IMR-90 (cell line): ENCODE results near the gene ENAH. TPM values are rescaled to one million over a fixed set of nuclear protein-coding genes. Genes with fewer than 3 reads are reported as not detected.

Source experiments
- ATAC-seq: fragments of 200-7000 bp; cut with Tn5 transposase; 2 replicates; pipeline ENCODE4 v1.9.1; 2020; ENCODE audit warnings: low read depth, mild to moderate bottlenecking, moderate library complexity
- BruUV-seq: library from RNA; stranded (reverse); fragments of 400-500 nt; replicated peaks from 2 replicates; lab custom pipeline; 2021; lab: Mats Ljungman, UMichigan
- CTCF ChIA-PET: fragments of 300-600 bp; formaldehyde crosslinking; extraction: SDS; loops from one replicate; lab custom pipeline; 2021; ENCODE audit warnings: antibody characterized with exemption; lab: Yijun Ruan, JAX
- POLR2A ChIA-PET: fragments of 300-600 bp; sonication (Branson Sonifier 250); formaldehyde crosslinking; loops from one replicate; lab custom pipeline; 2022; ENCODE audit warnings: antibody characterized with exemption; ENCODE audit not compliant: unreplicated experiment; lab: Charles Lee
- DNase-seq: peaks from one replicate; pipeline ENCODE4 v3.0.0; 2013
- H2AFZ ChIP-seq: replicated peaks from 2 replicates; pipeline ENCODE3; 2013; ENCODE audit warnings: low read length, mild to moderate bottlenecking; ENCODE audit not compliant: poor library complexity
- H2AK5ac ChIP-seq: 2 replicates; pipeline ENCODE4 v1.6.1; 2013; ENCODE audit warnings: low read depth, low read length, inconsistent platforms
- H2AK9ac ChIP-seq: replicated peaks from 2 replicates; pipeline ENCODE3; 2013; ENCODE audit warnings: mild to moderate bottlenecking, low read depth, low read length, moderate library complexity; ENCODE audit not compliant: poor library complexity
- H2BK120ac ChIP-seq: 2 replicates; pipeline ENCODE4 v1.6.1; 2013; ENCODE audit warnings: low read depth, low read length, inconsistent platforms
- H2BK15ac ChIP-seq: 3 replicates; pipeline ENCODE4 v1.6.1; 2013; ENCODE audit warnings: low read depth, low read length, inconsistent platforms
- H2BK20ac ChIP-seq: 2 replicates; pipeline ENCODE4 v1.6.1; 2013; ENCODE audit warnings: low read depth, mild to moderate bottlenecking, inconsistent platforms, low read length, moderate library complexity
- H2BK5ac ChIP-seq: 2 replicates; pipeline ENCODE4 v1.6.1; 2013; ENCODE audit warnings: mild to moderate bottlenecking, low read depth, low read length, inconsistent platforms; ENCODE audit not compliant: poor library complexity, severe bottlenecking
- H3K14ac ChIP-seq: replicated peaks from 2 replicates; pipeline ENCODE4 v1.6.1; 2013; ENCODE audit warnings: low read depth, low read length, inconsistent platforms
- H3K18ac ChIP-seq: 2 replicates; pipeline ENCODE4 v1.6.1; 2013; ENCODE audit warnings: low read depth, low read length, control low read depth
- H3K23ac ChIP-seq: 2 replicates; pipeline ENCODE4 v1.6.1; 2013; ENCODE audit warnings: low read depth, low read length, inconsistent platforms
- H3K27ac ChIP-seq: 2 replicates; pipeline ENCODE4 v1.5.1; 2013; ENCODE audit warnings: mild to moderate bottlenecking, control low read depth, low read length; ENCODE audit not compliant: insufficient read depth
- H3K27me3 ChIP-seq: 2 replicates; pipeline ENCODE4 v1.6.1; 2013; ENCODE audit warnings: low read length; ENCODE audit not compliant: control insufficient read depth, insufficient read depth
- H3K36me3 ChIP-seq: 2 replicates; pipeline ENCODE4 v1.6.1; 2013; ENCODE audit warnings: low read length, mixed read lengths; ENCODE audit not compliant: control insufficient read depth, insufficient read depth
- H3K4ac ChIP-seq: 2 replicates; pipeline ENCODE4 v1.6.1; 2013; ENCODE audit warnings: low read depth, low read length, inconsistent platforms
- H3K4me1 ChIP-seq: 2 replicates; pipeline ENCODE4 v1.6.1; 2013; ENCODE audit warnings: low read length, mixed read lengths; ENCODE audit not compliant: control insufficient read depth, insufficient read depth
- H3K4me2 ChIP-seq: 2 replicates; pipeline ENCODE4 v1.6.1; 2013; ENCODE audit warnings: low read depth, mild to moderate bottlenecking, control low read depth, low read length, moderate library complexity
- H3K4me3 ChIP-seq: 2 replicates; pipeline ENCODE4 v1.5.1; 2013; ENCODE audit warnings: low read depth, mild to moderate bottlenecking, control low read depth, low read length, moderate library complexity; ENCODE audit not compliant: insufficient read depth
- H3K56ac ChIP-seq: 2 replicates; pipeline ENCODE4 v1.6.1; 2013; ENCODE audit warnings: low read length, inconsistent platforms; ENCODE audit not compliant: insufficient read depth; ENCODE audit errors: extremely low read depth
- H3K79me1 ChIP-seq, 2 experiments: 2 replicates each; pipeline ENCODE4 v1.6.1; 2013; ENCODE audit warnings: low read length in 2 of 2, inconsistent platforms in 1 of 2, low read depth in 1 of 2
- H3K9ac ChIP-seq: 2 replicates; pipeline ENCODE4 v1.6.1; 2013; ENCODE audit warnings: low read depth, low read length, control low read depth
- H3K9me1 ChIP-seq: 2 replicates; pipeline ENCODE4 v1.6.1; 2013; ENCODE audit warnings: low read length, inconsistent platforms; ENCODE audit not compliant: insufficient read depth
- H3K9me3 ChIP-seq: 2 replicates; pipeline ENCODE4 v1.6.1; 2013; ENCODE audit warnings: low read length; ENCODE audit not compliant: control insufficient read depth, insufficient read depth
- H4K20me1 ChIP-seq: 2 replicates; pipeline ENCODE4 v1.6.1; 2013; ENCODE audit warnings: low read length, inconsistent platforms; ENCODE audit not compliant: insufficient read depth
- H4K5ac ChIP-seq: 2 replicates; pipeline ENCODE4 v1.6.1; 2013; ENCODE audit warnings: mild to moderate bottlenecking, low read depth, low read length, control low read depth
- H4K8ac ChIP-seq, 2 experiments: 2 replicates each; pipeline ENCODE4 v1.6.1; 2013; ENCODE audit warnings: low read depth in 2 of 2, low read length in 2 of 2, control low read depth in 1 of 2, inconsistent platforms in 1 of 2
- H4K91ac ChIP-seq: 2 replicates; pipeline ENCODE4 v1.6.1; 2013; ENCODE audit warnings: low read depth, low read length, inconsistent platforms; ENCODE audit not compliant: insufficient read depth
- BHLHE40 ChIP-seq: fragments of 150-350 bp; IDR thresholded peaks from 2 replicates; pipeline ENCODE4 v1.6.1; 2016; ENCODE audit warnings: mild to moderate bottlenecking, low read depth, low read length
- CTCF ChIP-seq: conservative IDR thresholded peaks from 2 replicates; pipeline ENCODE4 v1.5.1; 2012; ENCODE audit warnings: mild to moderate bottlenecking, low read depth, low read length, improper control_type of control experiment
- MXI1 ChIP-seq: IDR thresholded peaks from 2 replicates; pipeline ENCODE4 v1.6.1; 2012; ENCODE audit warnings: low read depth, mild to moderate bottlenecking, low read length, moderate library complexity, borderline replicate concordance
- RCOR1 ChIP-seq: IDR thresholded peaks from 2 replicates; pipeline ENCODE4 v1.6.1; 2012; ENCODE audit warnings: mild to moderate bottlenecking, low read length, improper control_type of control experiment; ENCODE audit not compliant: insufficient replicate concordance
- SMC3 ChIP-seq: fragments of 150-350 bp; IDR thresholded peaks from 2 replicates; pipeline ENCODE4 v1.6.1; 2016; ENCODE audit warnings: low read depth, mild to moderate bottlenecking, antibody characterized with exemption, low read length, moderate library complexity
- WGBS, 2 experiments: methylation state at CpG; one replicate each; pipeline versions ENCODE4 v1.1.5 to v1.1.7; 2013; ENCODE audit warnings: missing lambda C conversion rate in 2 of 2; ENCODE audit not compliant: insufficient read length in 1 of 2; ENCODE audit errors: extremely low coverage in 2 of 2; 5-methylcytosine and 5-hydroxymethylcytosine counted together
- dilution Hi-C: fragments of 300-500 bp; cut with HindIII; formaldehyde crosslinking; loops from one replicate; pipeline ENCODE4 v1.14.3; 2018; ENCODE audit warnings: low sequenced_read_pairs; ENCODE audit not compliant: unreplicated experiment
- in situ Hi-C: fragments of 300-500 bp; cut with MboI; formaldehyde crosslinking; loops from 3 replicates; pipeline ENCODE4 v1.14.3; 2019; ENCODE audit warnings: low sequenced_read_pairs, inconsistent platforms, mixed read lengths
- intact Hi-C: fragments of 100-400 bp; cut with micrococcal nuclease; formaldehyde crosslinking; loops from 2 replicates; pipeline ENCODE4 v1.10.0; 2022
- polyA plus RNA-seq, 3 experiments: library from polyadenylated mRNA; depleted of rRNA; stranded (reverse); fragments of >200 nt; gene quantifications; 2 replicates each; pipeline ENCODE4 v1.2.3, GENCODE V29; 2012; ENCODE audit warnings: low replicate concordance in 1 of 3
- total RNA-seq: library from RNA; depleted of rRNA; stranded (reverse); fragments of >200 nt; gene quantifications from 2 replicates; pipeline ENCODE4 v1.2.3, GENCODE V29; 2012

Gene ENAH
- total and polyA plus RNA-seq, 2 of the 4 experiments (the other 2 are of a cell fraction): 61.3 to 86.9 TPM

DNA sequence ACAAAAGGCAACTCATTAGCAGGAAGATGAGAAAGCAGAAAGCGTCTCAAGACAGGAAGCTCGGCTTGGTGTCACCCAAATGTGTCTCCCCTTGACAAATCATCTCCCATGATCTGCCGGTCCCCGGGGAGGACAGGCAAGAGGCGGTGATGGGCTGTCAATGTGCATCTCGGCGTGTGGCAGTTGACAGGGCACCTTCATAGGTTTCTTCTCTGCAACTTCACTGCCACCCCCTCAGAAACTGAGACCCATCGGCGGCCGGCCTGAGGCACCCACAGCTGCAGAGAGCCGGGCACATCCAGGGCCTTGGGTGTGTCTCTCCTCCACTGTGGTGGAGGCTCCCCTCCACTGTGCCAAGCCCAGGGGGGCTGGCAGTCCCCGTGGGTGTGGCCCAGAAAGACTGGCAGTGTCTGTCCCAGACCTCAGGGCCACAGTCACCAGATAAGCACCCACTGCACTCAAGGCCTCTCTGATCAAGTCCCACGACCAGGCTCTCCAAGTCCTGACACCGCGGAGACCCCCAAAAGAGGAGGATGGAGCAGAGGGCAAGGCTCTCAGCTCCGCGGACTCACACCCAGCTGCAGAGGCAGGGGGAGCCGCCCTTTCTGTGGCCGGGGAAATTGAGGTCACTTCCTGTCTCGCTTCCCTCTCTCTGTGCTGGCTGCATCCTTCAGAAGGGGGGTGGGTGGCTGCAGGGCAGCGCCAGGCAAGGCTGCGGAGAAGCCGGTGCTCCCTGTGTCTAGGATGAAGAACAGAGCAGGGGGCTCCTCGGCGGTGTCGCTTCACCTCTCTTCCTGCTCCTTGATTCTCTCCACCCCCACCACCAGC, 185.5 kb downstream of the ENAH start (continued):
- TF ChIP-seq MXI1 (no peak), BHLHE40 (no peak)

GRCh38 chr1:225466848-225467192, 186.1 kb downstream of the ENAH start:
- intact Hi-C loops (no loop called here), in situ Hi-C loops (no loop called here), dilution Hi-C loops (loop anchor here (25.0 kb wide), 1 partner anchor 520 kb away; the partner anchor contains the start of gene SDE2)
- no peak for ATAC-seq
- no peak overlapping the region for H2BK120ac ChIP-seq
- H4K5ac ChIP-seq: peak overlapping the region; percentile 28; the same call in 1 of the 2 replicates
- H4K20me1 ChIP-seq: no peaks in the 10 kb centered on the region
- H4K8ac ChIP-seq: peak overlapping the region in 1 of 2 experiments; percentile 93; a peak in 2 of 4 replicates
- H2AFZ ChIP-seq: peak overlapping the region; percentile 89
- no peak overlapping the region for H4K91ac ChIP-seq
- H3K27ac ChIP-seq: no peak overlapping the region
- no peak for TF ChIP-seq CTCF
- no peak for TF ChIP-seq BHLHE40
- TF ChIP-seq SMC3: no peak
- no peak for TF ChIP-seq RCOR1
- no peaks in the 10 kb centered on the region for H3K36me3 ChIP-seq
- no peaks in the 10 kb centered on the region for H3K9me3 ChIP-seq
- H2AK9ac ChIP-seq: no peak overlapping the region
- no peaks in the 10 kb centered on the region; the same call in 1 of the 2 replicates for H3K4me1 ChIP-seq
- H3K27me3 ChIP-seq: peaks cover 4% of the 10 kb centered on the region; the same call in 1 of the 2 replicates
- 100% methylated on average over 1 of the region's 4 CpGs; no CpG with 5 or more reads in 1 of the 2 experiments for WGBS, 2 experiments
- no peak overlapping the region for H3K4ac ChIP-seq
- H3K18ac ChIP-seq: no peak overlapping the region
- no TSS peak for BruUV-seq
- CTCF ChIA-PET: no interaction called here
- DNase-seq: no peak
- H2BK15ac ChIP-seq: no peak overlapping the region
- no peak overlapping the region for H3K4me3 ChIP-seq
- H2BK5ac ChIP-seq: no peak overlapping the region
- no peaks in the 10 kb centered on the region for H3K9me1 ChIP-seq
- H3K56ac ChIP-seq: no peak overlapping the region
- no peak overlapping the region for H3K9ac ChIP-seq
- H3K14ac ChIP-seq: no peak overlapping the region
- no peak overlapping the region for H3K4me2 ChIP-seq
- no peak overlapping the region for H2BK20ac ChIP-seq
- H3K23ac ChIP-seq: no peak overlapping the region
- POLR2A ChIA-PET: no interaction called here
- no peaks in the 10 kb centered on the region for H3K79me1 ChIP-seq
- H2AK5ac ChIP-seq: no peak overlapping the region
